ENCODE data around the gene ARL13B.
"Not testable (repeated sequence)": the region's sequence is repeated elsewhere in the genome, so short reads cannot be mapped to it uniquely, and the experiment has no call there.

ARL13B gene

DNA sequence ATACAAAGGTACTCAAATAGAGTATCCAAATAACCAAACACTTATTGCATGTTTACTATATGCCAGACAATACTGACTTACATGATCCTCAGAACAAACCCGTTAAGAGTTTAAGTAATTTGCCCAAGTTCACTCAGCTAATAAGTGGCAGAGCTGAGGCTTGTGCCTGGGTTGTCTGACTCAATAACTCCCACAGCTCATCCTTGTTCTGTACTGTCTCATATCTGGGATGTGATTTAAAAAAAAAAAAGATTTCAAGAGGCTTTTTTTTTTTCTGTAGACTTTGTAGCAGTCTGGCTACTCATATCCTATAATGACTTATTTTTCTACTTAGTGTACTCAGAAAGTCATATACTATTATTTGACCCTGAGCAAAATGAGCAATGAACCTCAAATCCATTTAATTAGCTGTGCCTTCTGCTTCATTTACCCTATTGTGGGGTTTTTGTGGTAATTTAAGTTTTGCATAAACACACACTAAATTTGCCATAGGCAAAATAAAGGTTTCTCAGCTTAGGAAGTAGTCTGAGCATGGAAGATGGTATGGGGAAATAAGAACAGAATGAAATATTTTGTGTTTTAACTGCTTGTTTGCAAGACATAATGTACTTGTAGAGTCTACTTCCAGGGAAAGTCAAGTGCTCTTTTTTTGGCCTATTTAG lies 86.0 kb downstream of the ARL13B start:
- TF ChIP-seq POLR2A (IDR thresholded peaks at IDR 0.05; ENCODE audit: low read depth, low read length), result no peak
- TF ChIP-seq TAF1 (IDR thresholded peaks at IDR 0.05; ENCODE audit: low read depth, low read length), result no peak
- TF ChIP-seq POLR2AphosphoS5 (IDR thresholded peaks at IDR 0.05; ENCODE audit: low read depth, low read length), result no peak
- TF ChIP-seq SPI1 (IDR thresholded peaks at IDR 0.05; ENCODE audit: low read depth, low read length), result no peak
- TF ChIP-seq POU2F2 (IDR thresholded peaks at IDR 0.05; ENCODE audit: low read depth, low read length), result no peak
- TF ChIP-seq PAX5 (IDR thresholded peaks at IDR 0.05; ENCODE audit: insufficient read depth, low read length, severe bottlenecking), result no peak
- no peak for FAIRE-seq
- no peak for DNase-seq (ENCODE audit: insufficient read length, low spot score)

- TF ChIP-seq SPI1 (IDR thresholded peaks at IDR 0.05; ENCODE audit: low read depth, low read length) (no peak), POLR2A (IDR thresholded peaks at IDR 0.05; ENCODE audit: low read depth, low read length) (no peak), PAX5 (IDR thresholded peaks at IDR 0.05; ENCODE audit: insufficient read depth, low read length, severe bottlenecking) (no peak), POLR2AphosphoS5 (IDR thresholded peaks at IDR 0.05; ENCODE audit: low read depth, low read length) (no peak), TAF1 (IDR thresholded peaks at IDR 0.05; ENCODE audit: low read depth, low read length) (no peak)
- FAIRE-seq (no peak), DNase-seq (ENCODE audit: insufficient read length, low spot score) (no peak)
Measured at GRCh38 chr3:94066506-94067500, 86.8 kb downstream of the ARL13B start.

- FAIRE-seq (no peak), DNase-seq (ENCODE audit: insufficient read length, low spot score) (no peak)
- TF ChIP-seq POU2F2 (IDR thresholded peaks at IDR 0.05; ENCODE audit: low read depth, low read length), result no peak
- TF ChIP-seq TAF1 (IDR thresholded peaks at IDR 0.05; ENCODE audit: low read depth, low read length), result no peak
- no peak for TF ChIP-seq POLR2AphosphoS5 (IDR thresholded peaks at IDR 0.05; ENCODE audit: low read depth, low read length)
- no peak for TF ChIP-seq POLR2A (IDR thresholded peaks at IDR 0.05; ENCODE audit: low read depth, low read length)
- no peak for TF ChIP-seq PAX5 (IDR thresholded peaks at IDR 0.05; ENCODE audit: insufficient read depth, low read length, severe bottlenecking)
- TF ChIP-seq SPI1 (IDR thresholded peaks at IDR 0.05; ENCODE audit: low read depth, low read length), result no peak
Measured at GRCh38 chr3:94069194-94069813, 89.3 kb downstream of the ARL13B start.

DNA sequence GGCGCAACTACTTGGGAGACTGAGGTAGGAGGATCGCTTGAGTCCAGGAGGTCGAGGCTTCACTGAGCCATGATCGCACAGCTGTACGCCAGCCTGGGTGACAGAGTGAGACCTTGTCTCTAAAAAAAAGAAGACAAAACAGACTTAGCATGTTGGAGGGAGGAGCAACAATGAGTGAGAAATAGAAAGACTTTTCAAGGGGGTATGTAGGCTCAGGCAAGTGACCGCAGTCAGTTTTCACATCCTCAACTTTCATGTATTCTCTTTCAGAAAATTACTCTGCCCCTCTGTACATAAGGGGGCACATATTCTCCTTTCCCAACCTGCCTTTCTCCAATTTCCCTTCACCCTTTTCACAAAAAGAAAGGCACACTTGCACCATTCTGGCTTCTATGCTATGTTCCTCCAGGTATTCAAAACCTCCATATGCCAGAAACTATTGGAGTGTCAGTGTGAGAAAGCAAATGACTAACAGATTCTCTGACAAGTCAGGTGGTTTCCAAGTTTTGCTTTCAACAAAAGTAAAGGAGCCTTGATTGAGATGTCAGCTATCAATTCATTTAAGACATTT lies 90.5 kb downstream of the ARL13B start:
- peak; percentile 84 for FAIRE-seq
- TF ChIP-seq POU2F2 (IDR thresholded peaks at IDR 0.05; ENCODE audit: low read depth, low read length), result no peak
- no peak for TF ChIP-seq TAF1 (IDR thresholded peaks at IDR 0.05; ENCODE audit: low read depth, low read length)
- no peak for TF ChIP-seq POLR2AphosphoS5 (IDR thresholded peaks at IDR 0.05; ENCODE audit: low read depth, low read length)
- no peak for TF ChIP-seq POLR2A (IDR thresholded peaks at IDR 0.05; ENCODE audit: low read depth, low read length)
- TF ChIP-seq PAX5 (IDR thresholded peaks at IDR 0.05; ENCODE audit: insufficient read depth, low read length, severe bottlenecking), result no peak
- peak; percentile 72 for TF ChIP-seq SPI1 (IDR thresholded peaks at IDR 0.05; ENCODE audit: low read depth, low read length)
- no peak for DNase-seq (ENCODE audit: insufficient read length, low spot score)

- TF ChIP-seq PAX5 (IDR thresholded peaks at IDR 0.05; ENCODE audit: insufficient read depth, low read length, severe bottlenecking) (no peak), POLR2A (IDR thresholded peaks at IDR 0.05; ENCODE audit: low read depth, low read length) (no peak), POU2F2 (IDR thresholded peaks at IDR 0.05; ENCODE audit: low read depth, low read length) (no peak), SPI1 (IDR thresholded peaks at IDR 0.05; ENCODE audit: low read depth, low read length) (peak; percentile 40; the same call in 1 of the 2 replicates), POLR2AphosphoS5 (IDR thresholded peaks at IDR 0.05; ENCODE audit: low read depth, low read length) (0 out of 2 replicates have a peak, but pooled peaks have one; percentile 18), TAF1 (IDR thresholded peaks at IDR 0.05; ENCODE audit: low read depth, low read length) (no peak)
- DNase-seq (ENCODE audit: insufficient read length, low spot score) (no peak), FAIRE-seq (peak; percentile 26)
Measured at GRCh38 chr3:94071713-94072284, 91.8 kb downstream of the ARL13B start.

- TF ChIP-seq POLR2AphosphoS5 (IDR thresholded peaks at IDR 0.05; ENCODE audit: low read depth, low read length), result no peak
- TF ChIP-seq TAF1 (IDR thresholded peaks at IDR 0.05; ENCODE audit: low read depth, low read length), result no peak
- no peak for TF ChIP-seq PAX5 (IDR thresholded peaks at IDR 0.05; ENCODE audit: insufficient read depth, low read length, severe bottlenecking)
- no peak for TF ChIP-seq POU2F2 (IDR thresholded peaks at IDR 0.05; ENCODE audit: low read depth, low read length)
- no peak for TF ChIP-seq POLR2A (IDR thresholded peaks at IDR 0.05; ENCODE audit: low read depth, low read length)
- no peak for TF ChIP-seq SPI1 (IDR thresholded peaks at IDR 0.05; ENCODE audit: low read depth, low read length)
- DNase-seq (ENCODE audit: insufficient read length, low spot score), result no peak
- no peak for FAIRE-seq
Measured at GRCh38 chr3:94076055-94076454, 96.1 kb downstream of the ARL13B start.

DNA sequence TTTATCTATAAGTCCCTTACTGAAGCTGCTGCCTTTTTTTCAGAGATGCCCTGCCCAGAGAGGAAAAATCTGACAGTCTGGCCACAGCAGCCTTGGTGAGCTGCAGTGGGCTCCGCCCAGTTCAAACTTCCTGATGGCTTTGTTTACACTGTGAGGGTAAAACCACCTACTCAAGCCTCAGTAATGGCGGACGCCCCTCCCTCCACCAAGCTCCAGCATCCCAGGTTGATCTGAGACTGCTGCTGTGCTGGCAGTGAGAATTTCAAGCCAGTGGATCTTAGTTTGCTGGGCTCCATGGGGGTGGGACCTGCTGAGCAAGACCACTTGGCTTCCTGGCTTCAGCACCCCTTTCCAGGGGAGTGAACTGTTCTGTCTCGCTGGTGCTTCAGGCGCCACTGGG lies 100.6 kb downstream of the ARL13B start:
- not testable (repeated sequence) for FAIRE-seq; DNase-seq (ENCODE audit: insufficient read length, low spot score)

- DNase-seq (ENCODE audit: insufficient read length, low spot score), result no peak
- TF ChIP-seq POLR2AphosphoS5 (IDR thresholded peaks at IDR 0.05; ENCODE audit: low read depth, low read length), result no peak
- no peak for TF ChIP-seq SPI1 (IDR thresholded peaks at IDR 0.05; ENCODE audit: low read depth, low read length)
- no peak for TF ChIP-seq POU2F2 (IDR thresholded peaks at IDR 0.05; ENCODE audit: low read depth, low read length)
- TF ChIP-seq TAF1 (IDR thresholded peaks at IDR 0.05; ENCODE audit: low read depth, low read length), result no peak
- no peak for TF ChIP-seq PAX5 (IDR thresholded peaks at IDR 0.05; ENCODE audit: insufficient read depth, low read length, severe bottlenecking)
- TF ChIP-seq POLR2A (IDR thresholded peaks at IDR 0.05; ENCODE audit: low read depth, low read length), result no peak
- FAIRE-seq, result no peak
Measured at GRCh38 chr3:94081884-94082283, 101.9 kb downstream of the ARL13B start.
